Ureter (tissue), 1 donor: ENCODE data around the gene ZC3H18. TPM values are rescaled to one million over a fixed set of nuclear protein-coding genes. Genes with fewer than 3 reads are reported as not detected.

ENCODE experiments used
- DNase-seq: peaks from one replicate; pipeline ENCODE4 v3.0.0-alpha.2; 2020; ENCODE audit warnings: low spot score
- total RNA-seq: library from RNA; stranded (reverse); gene quantifications from one replicate; pipeline ENCODE4 v1.2.4, GENCODE V29; 2023
- donor health status: DM: yes; HTN: yes; CAD: no.

ZC3H18 gene
- total RNA-seq, 1 donor from 2014 or later = 47.3 TPM

DNA sequence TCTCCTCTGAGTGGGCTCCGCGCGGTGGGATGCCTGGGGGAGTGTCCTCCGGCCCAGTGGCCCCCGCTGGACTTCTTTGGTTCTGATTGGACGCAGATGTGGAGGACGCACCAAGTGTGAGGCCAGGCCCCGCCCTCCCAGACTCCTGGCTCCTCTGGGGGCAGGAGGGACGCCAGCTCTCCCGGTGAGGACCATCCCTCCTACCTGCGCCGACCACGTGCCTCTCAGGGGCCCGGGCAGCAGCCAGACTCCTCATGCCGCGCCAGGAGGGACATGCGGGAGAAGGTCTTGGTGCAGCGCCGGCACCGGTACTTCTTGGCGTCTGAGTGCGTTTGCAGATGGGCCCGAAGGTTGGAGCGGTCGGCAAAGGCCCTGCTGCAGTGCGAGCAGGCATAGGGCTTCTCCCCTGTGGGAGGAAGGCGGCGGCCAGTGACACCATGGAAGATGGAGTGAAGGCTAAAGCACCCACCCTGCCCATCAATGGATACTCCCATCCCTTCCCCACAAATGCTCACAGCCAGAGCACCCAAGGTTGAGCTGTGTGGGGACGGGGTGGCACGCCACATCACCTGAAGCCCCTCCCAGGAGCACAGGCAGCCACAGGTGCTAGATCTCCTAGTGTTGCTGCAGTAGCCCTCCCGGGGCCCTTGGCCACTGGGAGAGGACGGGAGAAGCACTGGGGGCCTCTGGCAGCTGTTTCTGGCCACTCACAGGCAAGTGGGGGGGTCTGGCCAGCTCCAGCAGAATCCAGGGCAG lies 108.2 kb downstream of the ZC3H18 start:
- DNase-seq = no peak

DNA sequence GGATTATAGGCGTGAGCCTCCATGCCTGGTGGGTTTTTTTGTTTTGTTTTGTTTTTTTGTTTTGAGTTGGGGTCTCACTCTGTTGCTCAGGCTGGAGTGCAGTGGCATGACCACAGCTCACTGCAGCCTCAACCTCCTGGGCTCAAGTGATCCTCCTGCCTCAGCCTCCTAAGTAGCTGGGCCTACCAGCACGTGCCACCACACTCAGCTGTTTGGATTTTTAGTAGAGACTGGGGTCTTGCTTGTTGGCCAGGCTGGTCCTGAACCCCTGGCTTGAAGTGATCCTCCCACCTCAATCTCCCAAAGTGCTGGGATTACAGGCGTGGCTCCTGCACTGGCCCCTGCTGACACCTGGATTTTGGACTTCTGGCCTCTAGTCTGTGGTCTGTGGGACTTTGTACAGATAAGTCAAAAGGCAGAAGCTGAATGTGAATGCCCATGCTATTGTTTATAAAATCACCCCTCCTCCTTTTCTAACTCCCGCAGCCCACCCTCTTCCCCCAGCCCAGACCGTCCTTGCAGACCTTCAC lies 110.4 kb downstream of the ZC3H18 start:
- DNase-seq = no peak

DNA sequence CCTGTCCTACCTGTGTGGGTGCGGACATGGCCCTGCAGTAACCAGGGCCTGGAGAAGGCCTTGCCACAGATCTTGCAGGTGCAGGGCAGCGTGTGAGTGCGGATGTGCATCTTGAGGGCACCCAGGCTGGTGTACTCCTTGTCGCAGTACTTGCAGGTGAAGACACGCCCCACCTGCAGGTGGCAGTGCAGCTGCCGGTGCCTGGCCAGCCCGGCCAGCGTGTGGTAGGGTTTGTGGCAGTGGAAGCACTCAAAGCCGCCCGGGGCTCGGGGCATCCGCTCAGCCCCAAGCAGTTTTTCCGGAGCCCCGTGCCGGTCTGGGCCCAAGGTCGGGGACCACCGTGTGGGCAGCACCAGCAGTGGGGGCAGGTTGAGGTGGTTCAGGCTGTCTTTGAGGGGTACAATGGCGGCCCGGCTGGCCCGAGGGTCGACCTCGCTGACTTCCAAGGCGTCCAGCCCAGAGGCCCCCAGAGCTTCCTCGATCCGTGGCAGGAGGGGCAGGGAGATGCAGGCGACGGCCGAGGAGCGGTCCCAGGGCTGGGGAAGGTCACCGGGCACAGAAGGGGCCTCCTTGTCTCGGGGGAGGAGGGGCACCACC lies 111.0 kb downstream of the ZC3H18 start:
- no peak for DNase-seq

Other genes starting within 250 kb of the ZC3H18 start
- 3.6 TPM for gene ZNF469, start 187.4 kb upstream of the ZC3H18 start, total RNA-seq
- gene ZFPM1, start 117.1 kb upstream of the ZC3H18 start, total RNA-seq = 13.7 TPM
- not detected for gene IL17C, start 68.2 kb downstream of the ZC3H18 start, total RNA-seq
- 279 TPM for gene CYBA, start 80.7 kb downstream of the ZC3H18 start, total RNA-seq
- gene MVD, start 92.7 kb downstream of the ZC3H18 start, total RNA-seq = 43.9 TPM
- gene SNAI3, start 116.1 kb downstream of the ZC3H18 start, total RNA-seq = 1.8 TPM
- 22.8 TPM for gene RNF166, start 136.0 kb downstream of the ZC3H18 start, total RNA-seq
- gene CTU2, start 136.1 kb downstream of the ZC3H18 start, total RNA-seq = 25.2 TPM
- gene PIEZO1, start 214.8 kb downstream of the ZC3H18 start, total RNA-seq = 144 TPM
- gene CDT1, start 233.4 kb downstream of the ZC3H18 start, total RNA-seq = 2.1 TPM
- 152 TPM for gene APRT, start 241.5 kb downstream of the ZC3H18 start, total RNA-seq